ENCODE data around the gene CPLANE1. TPM values are rescaled to one million over a fixed set of nuclear protein-coding genes. Genes with fewer than 3 reads are reported as not detected.
"Not testable (repeated sequence)": the region's sequence is repeated elsewhere in the genome, so short reads cannot be mapped to it uniquely, and the experiment has no call there.

Gene CPLANE1
- 2.5 TPM for polyA plus RNA-seq

DNA sequence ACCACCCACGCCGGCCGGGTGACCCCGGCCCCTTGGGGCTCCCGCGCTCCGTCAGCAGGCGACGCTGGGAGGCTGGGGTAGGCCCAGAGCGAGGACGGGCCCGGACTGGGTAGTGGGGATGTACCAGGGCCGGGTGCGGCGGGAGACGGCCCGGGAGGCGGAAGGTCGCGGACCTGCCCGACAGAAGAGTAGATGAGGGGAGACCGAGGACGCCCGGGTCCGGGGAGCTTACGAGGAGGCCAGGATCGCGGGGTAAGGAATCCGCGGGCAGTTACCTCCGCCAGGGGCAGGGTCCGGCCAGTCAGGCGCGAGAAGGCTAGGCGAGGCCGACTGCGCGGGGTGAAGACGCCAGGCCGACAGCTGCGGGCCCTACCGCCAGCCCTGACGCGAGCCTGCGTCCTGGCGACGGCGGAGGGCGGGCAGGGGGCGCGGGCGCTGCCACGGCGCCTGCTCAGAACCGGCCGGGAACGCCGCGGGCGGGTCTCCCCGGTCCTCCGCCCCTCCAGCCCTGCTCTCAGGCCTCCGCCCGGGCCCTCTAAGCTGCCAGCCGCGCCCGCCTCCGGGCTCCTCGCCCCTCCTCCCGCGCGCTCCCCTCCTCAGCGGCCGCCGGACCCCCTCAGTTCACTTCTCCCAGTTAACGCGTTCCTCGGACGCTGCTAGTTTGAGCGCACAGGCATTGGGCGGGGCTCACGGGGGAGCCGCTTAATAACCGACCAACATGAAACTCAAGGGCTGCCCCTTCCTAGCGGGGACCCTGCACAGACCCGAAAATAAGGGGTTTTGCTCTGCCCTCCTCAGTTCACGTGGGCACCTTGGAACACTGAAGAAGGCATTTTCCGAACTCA is at the start of gene CPLANE1:
Gene CPLANE1 (minus strand): TSS at position 407 of the 845 bp plus-strand sequence. CDS start 1,678 bp downstream, outside the sequence.
- H3K9me3 Mint-ChIP-seq, result peaks cover 0 to under 1% (median 0%) of the 10 kb centered on the region in 3 donors
- H3K36me3 Mint-ChIP-seq, result peaks cover 2% of the 10 kb centered on the region
- H3K27me3 Mint-ChIP-seq, result no peaks in the 10 kb centered on the region
- peaks cover 5 to 10% (median 6%) of the 10 kb centered on the region in 3 donors for H3K4me1 Mint-ChIP-seq
- peak within 1 kb of the TSS; percentile 14 to 88 (median 42) for H3K27ac Mint-ChIP-seq
- peak within 1 kb of the TSS; percentile 86 to 97 (median 92) for H3K4me3 Mint-ChIP-seq

DNA sequence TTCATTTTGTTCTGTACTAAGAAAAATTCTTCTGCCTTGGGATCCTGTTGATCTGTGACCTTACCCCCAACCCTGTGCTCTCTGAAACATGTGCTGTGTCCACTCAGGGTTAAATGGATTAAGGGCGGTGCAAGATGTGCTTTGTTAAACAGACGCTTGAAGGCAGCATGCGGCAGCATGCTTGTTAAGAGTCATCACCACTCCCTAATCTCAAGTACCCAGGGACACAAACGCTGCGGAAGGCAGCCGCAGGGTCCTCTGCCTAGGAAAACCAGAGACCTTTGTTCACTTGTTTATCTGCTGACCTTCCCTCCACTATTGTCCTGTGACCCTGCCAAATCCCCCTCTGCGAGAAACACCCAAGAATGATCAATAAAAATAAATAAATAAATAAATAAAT is 47.1 kb upstream of the CPLANE1 start:
- not testable (repeated sequence) for H3K4me3 Mint-ChIP-seq, H3K27me3 Mint-ChIP-seq, H3K9me3 Mint-ChIP-seq, H3K27ac Mint-ChIP-seq, H3K4me1 Mint-ChIP-seq
- H3K36me3 Mint-ChIP-seq, result peaks cover 10% of the 10 kb centered on the region

DNA sequence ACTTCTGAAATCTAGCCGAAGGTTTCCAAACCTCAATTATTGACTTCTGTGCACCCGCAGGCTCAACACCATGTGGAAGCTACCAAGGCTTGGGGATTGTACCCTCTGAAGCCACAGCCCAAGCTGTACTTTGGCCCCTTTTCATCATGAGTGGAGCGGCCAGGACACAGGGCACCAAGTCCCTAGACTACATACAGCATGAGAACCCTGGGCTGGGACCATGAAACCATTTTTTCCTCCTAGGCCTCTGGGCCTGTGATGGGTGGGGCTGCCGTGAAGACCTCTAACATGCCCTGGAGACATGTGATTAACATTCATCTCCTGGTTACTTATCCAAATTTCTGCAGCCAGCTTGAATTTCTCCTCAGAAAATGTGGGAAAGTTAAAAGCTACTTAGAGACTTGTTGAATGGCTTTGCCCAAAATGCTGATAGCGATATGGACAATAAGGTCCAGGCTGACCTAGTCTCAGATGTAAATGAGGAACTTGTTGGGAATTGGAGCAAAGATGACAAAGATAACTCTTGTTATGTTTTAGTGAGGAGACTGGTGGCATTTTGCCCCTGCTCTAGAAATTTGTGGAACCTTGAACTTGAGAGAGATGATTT is 34.1 kb upstream of the CPLANE1 start:
- peaks cover 0 to 2% (median 0%) of the 10 kb centered on the region in 3 donors for H3K4me1 Mint-ChIP-seq
- peak overlapping the region in 1 of 3 donors; percentile 39 for H3K27ac Mint-ChIP-seq
- H3K9me3 Mint-ChIP-seq, result peaks cover 8 to 25% (median 16%) of the 10 kb centered on the region in 3 donors
- no peaks in the 10 kb centered on the region for H3K27me3 Mint-ChIP-seq
- no peak overlapping the region for H3K4me3 Mint-ChIP-seq
- peaks cover 11% of the 10 kb centered on the region for H3K36me3 Mint-ChIP-seq

DNA sequence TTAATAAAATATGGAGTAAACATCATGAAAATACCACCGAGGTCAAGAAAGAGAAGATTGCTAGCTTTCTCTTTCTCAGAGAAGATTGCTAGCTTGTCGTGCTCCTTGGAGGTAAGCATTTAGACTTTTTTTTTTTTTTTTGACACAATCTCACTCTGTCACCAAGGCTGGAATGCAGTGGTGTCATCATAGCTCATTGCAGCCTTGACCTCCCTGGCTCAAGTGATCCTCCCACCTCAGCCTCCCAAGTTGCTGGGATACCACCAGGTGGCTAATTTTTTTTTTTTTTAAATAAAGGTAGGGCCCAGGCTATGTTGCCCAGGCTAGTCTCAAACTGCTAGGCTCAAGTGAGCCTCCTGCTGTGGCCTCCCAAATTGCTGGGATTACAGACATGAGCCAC is 26.3 kb upstream of the CPLANE1 start:
- H3K27me3 Mint-ChIP-seq, result no peaks in the 10 kb centered on the region
- no peaks in the 10 kb centered on the region for H3K4me1 Mint-ChIP-seq

DNA sequence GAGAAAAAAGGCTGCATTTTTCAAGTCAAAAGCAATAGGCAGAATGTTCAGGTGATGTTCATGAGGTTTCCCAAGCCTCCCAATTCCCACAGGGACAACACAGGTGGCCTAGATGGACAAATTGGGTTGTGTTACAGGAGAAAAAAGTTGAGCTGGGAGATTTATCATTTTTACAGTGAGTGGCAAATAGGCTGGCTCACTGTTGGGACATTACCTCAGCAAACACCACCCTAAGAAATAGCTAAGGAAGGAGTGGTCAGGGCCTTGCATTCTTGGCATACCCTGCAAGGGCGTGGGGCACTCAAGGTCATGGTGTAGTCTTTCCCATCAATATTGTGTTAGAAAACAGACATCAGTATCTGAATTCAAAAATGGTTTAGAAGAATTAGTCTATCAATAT is 23.3 kb upstream of the CPLANE1 start:
- H3K36me3 Mint-ChIP-seq, result peaks cover 2% of the 10 kb centered on the region
- H3K9me3 Mint-ChIP-seq, result peaks cover 0 to 18% (median 2%) of the 10 kb centered on the region in 3 donors
- H3K27ac Mint-ChIP-seq, result no peak overlapping the region
- H3K27me3 Mint-ChIP-seq, result no peaks in the 10 kb centered on the region
- no peak overlapping the region for H3K4me3 Mint-ChIP-seq
- no peaks in the 10 kb centered on the region for H3K4me1 Mint-ChIP-seq

More for the DNA sequence above, 26.3 kb upstream of the CPLANE1 start:
- Mint-ChIP-seq H3K36me3 (peaks cover 5% of the 10 kb centered on the region), H3K9me3 (peaks cover 3 to 18% (median 3%) of the 10 kb centered on the region in 3 donors), H3K27ac (no peak overlapping the region), H3K4me3 (no peak overlapping the region)

DNA sequence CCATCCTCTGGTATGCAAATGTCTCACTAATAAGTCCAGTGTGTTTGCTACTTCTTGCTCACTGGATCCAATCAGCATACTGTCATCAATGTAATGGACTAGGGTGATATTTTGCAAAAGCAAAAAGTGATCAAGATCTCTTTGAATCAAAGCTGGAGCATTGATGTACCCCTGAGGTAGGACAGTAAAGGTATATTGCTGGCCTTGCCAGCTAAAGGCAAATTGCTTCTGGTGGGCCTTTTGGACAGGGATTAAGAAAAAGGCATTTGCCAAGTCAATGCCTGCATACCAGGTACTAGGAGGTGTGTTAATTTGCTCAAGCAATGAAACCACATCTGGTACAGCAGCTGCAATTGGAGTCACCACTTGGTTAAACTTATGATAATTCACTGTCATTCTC is 18.9 kb upstream of the CPLANE1 start:
- peaks cover 0 to 18% (median 2%) of the 10 kb centered on the region in 3 donors for H3K9me3 Mint-ChIP-seq
- H3K27me3 Mint-ChIP-seq, H3K4me3 Mint-ChIP-seq, H3K27ac Mint-ChIP-seq, H3K4me1 Mint-ChIP-seq, H3K36me3 Mint-ChIP-seq: not testable (repeated sequence)

DNA sequence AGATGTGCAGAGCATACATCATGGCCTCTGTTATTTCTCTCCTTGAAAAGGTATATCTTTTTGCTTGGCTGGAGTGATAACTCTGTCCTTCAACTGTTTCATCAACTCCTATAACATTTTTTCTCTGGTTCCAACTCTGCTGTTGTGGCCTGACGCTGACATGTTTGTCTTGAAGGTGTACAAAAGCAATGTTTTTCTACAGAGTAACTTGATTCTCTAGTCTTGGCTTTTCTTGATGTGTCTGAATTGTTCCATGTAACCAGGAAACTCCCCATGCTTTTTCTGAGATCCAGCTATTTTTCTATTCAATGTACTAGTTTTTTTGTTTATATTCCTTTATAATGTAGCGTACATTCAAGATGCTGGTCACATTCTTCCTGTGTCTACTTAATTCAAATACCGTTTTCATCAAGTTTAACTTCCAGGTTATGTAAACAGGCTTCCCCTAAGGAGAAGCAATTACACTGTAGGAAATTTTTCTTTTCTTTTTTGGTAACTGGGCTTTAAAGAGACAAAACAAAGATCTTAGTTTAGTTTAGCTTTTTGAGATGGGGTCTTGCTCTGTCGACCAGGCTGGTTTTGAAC is 6.7 kb upstream of the CPLANE1 start:
- peaks cover 5% of the 10 kb centered on the region for H3K36me3 Mint-ChIP-seq
- H3K4me1 Mint-ChIP-seq, result peaks cover 0 to 6% (median 0%) of the 10 kb centered on the region in 3 donors
- no peak overlapping the region for H3K4me3 Mint-ChIP-seq
- H3K27ac Mint-ChIP-seq, result peak overlapping the region in 1 of 3 donors; percentile 10
- no peaks in the 10 kb centered on the region for H3K27me3 Mint-ChIP-seq
- peaks cover 0 to 9% (median 7%) of the 10 kb centered on the region in 3 donors for H3K9me3 Mint-ChIP-seq

DNA sequence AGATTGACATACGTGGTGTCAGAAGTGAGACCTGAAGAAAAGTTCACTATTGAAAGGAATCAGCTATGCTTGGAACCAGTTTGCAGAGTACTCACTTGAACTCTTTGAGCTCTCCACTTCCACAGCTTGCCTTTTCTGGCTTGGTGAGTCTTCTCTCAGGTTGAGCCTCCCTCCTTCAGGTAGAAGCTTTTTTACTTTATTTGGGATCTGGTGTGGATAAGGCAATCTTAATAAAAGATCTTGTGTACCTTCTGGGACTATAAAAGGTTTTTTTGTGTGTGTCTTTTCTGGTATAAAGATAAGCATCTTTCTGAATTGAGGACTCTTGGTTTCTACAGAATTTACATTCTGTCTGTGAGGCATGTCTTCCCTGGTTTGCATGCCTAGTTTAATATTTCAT is 5.4 kb upstream of the CPLANE1 start:
- Mint-ChIP-seq H3K9me3 (peaks cover 0 to 7% (median 4%) of the 10 kb centered on the region in 3 donors), H3K36me3 (peaks cover 5% of the 10 kb centered on the region), H3K27ac (no peak overlapping the region), H3K4me3 (no peak overlapping the region), H3K4me1 (peaks cover 3 to 10% (median 5%) of the 10 kb centered on the region in 3 donors), H3K27me3 (no peaks in the 10 kb centered on the region)

DNA sequence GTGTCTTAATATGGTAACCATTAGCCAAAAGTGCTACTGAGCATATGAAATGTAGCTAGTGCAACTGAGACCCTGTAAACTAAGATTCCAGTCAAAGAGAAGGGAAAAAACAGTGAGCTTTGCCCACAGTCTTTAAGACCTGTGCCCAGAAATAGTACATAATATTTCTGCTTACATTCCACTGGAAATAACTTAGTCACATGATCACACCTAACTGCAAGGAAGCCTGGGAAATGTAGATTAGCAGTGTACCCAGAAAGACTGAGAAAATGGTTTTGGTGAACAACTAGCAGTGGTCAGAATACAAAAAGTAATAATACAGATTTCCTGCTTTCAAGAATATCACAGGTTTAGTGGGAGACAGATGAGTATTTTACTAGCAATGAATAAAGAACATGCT is 2.5 kb upstream of the CPLANE1 start:
- Mint-ChIP-seq H3K36me3 (peaks cover 5% of the 10 kb centered on the region), H3K4me1 (peaks cover 5 to 10% (median 6%) of the 10 kb centered on the region in 3 donors), H3K4me3 (peak overlapping the region in 1 of 4 donors; percentile 88), H3K9me3 (peaks cover 0 to 7% (median 0%) of the 10 kb centered on the region in 3 donors), H3K27ac (peak overlapping the region in 1 of 3 donors; percentile 31), H3K27me3 (no peaks in the 10 kb centered on the region)

DNA sequence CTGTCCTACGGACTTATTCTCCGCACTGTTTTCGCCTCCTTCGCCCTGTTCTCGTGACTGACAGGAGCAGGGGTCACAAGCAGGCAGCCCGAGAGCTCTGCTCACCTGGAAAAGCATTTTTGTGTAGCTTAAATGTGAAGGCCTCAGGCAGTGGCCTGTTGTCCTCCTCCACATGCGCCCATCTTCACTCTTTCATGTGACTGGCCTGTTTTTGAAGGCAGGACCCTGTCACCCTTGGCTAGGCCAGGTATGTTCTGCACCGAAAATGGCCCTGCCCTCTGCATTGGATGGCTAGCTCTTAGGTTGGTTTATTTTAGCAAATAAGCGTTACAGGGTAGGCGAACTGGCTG is 614 bp upstream of the CPLANE1 start:
- H3K36me3 Mint-ChIP-seq, result peaks cover 2% of the 10 kb centered on the region
- H3K4me3 Mint-ChIP-seq, result peak overlapping the region; percentile 86 to 97 (median 92)
- peaks cover 0 to 7% (median 0%) of the 10 kb centered on the region in 3 donors for H3K9me3 Mint-ChIP-seq
- H3K4me1 Mint-ChIP-seq, result peaks cover 5 to 10% (median 6%) of the 10 kb centered on the region in 3 donors
- peak overlapping the region in 2 of 3 donors; percentile 12 to 14 for H3K27ac Mint-ChIP-seq
- H3K27me3 Mint-ChIP-seq, result no peaks in the 10 kb centered on the region

DNA sequence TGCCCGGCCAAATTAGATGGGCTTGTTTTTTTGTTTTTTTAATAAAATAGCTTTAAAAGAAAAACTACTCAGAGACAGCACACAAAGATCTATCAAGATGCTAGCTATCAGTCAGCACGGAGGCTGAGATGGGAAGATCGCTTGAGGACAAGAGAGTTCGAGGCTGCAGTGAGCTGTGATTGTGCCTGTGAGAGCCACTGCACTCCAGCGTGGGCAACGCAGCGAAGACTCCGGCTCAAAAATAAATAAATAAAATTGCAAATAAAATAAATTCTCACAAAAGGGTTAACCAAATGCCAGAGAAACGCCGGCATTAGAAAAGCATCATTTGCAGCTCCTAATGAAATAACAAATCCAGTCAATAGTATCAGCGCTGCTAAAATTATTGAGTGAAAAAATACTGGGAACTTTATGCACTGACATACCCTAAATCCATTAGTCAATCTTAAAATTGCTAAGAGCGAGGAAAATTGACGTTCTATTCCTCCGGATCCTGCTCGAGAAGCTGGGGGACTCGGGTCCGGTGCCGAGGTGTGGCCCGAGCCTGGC is 681 bp downstream of the CPLANE1 start:
- Mint-ChIP-seq H3K27ac (peak overlapping the region in 2 of 3 donors; percentile 42 to 88), H3K9me3 (no peaks in the 10 kb centered on the region), H3K36me3 (peaks cover 2% of the 10 kb centered on the region), H3K27me3 (no peaks in the 10 kb centered on the region), H3K4me3 (peak overlapping the region; percentile 86 to 93 (median 90)), H3K4me1 (peaks cover 5 to 10% (median 6%) of the 10 kb centered on the region in 3 donors)

DNA sequence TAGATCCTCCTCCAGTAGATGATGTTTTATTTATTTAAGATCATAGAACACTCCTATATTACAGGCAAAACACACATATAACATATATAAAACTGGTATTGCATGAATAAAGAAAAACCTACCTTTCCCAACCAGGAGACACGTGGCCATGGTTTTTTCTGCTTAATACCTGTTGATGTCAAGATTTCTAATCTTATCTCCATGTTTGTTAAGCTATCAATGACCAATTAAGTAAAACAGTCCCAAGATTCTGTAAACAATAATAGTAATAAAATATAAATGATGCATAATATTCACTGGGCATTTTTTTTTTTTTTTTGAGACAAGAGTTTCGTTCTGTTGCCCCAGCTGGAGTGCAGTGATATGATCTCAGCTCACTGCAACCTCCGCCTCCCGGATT is 1.7 kb downstream of the CPLANE1 start:
- Mint-ChIP-seq H3K36me3 (no peaks in the 10 kb centered on the region), H3K27ac (no peak overlapping the region), H3K27me3 (no peaks in the 10 kb centered on the region), H3K4me1 (peaks cover 5 to 10% (median 6%) of the 10 kb centered on the region in 3 donors), H3K4me3 (peak overlapping the region in 1 of 4 donors; percentile 61), H3K9me3 (no peaks in the 10 kb centered on the region)

DNA sequence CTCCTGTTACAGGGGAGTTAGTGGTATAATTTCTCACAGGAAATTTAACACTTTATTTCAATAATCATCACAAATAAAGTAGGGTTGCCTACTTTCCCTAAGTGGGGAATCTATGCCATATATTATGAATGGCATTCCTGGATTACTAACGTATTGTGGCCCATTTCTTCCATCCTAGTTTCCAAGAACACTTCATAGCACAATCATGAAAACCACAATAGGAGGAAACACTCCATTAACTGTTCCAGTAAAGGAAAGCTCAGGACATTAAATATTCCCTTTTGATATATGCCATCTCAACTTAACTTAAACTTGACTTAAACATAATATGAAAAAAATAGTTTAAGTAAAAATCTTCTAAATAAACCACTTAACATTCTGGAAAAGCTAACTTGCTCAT is 2.1 kb downstream of the CPLANE1 start:
- Mint-ChIP-seq H3K27ac (no peak overlapping the region), H3K36me3 (no peaks in the 10 kb centered on the region), H3K4me1 (peaks cover 5 to 10% (median 6%) of the 10 kb centered on the region in 3 donors), H3K9me3 (no peaks in the 10 kb centered on the region), H3K27me3 (no peaks in the 10 kb centered on the region), H3K4me3 (peak overlapping the region in 1 of 4 donors; percentile 61)

DNA sequence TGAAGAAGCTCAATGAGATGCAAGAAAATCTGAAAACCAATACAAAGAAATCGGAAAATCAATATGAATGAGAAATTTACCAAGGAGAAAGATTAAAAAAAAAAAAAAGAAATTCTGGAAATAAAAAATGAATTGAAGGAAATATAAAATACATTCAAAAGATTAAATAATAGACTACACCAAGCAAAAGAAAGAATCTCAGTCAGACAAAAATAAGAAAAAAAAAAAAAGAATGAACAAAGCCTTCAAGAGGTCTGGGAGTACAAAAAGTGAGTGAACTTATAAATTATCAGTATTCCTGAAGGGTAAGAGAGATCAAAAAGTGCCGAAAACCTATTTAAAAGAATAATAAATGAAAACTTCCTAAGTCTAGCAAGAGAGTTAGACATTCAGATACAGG is 14.9 kb downstream of the CPLANE1 start:
- no peak overlapping the region for H3K27ac Mint-ChIP-seq
- no peaks in the 10 kb centered on the region for H3K4me1 Mint-ChIP-seq
- peaks cover 0 to 14% (median 11%) of the 10 kb centered on the region in 3 donors for H3K9me3 Mint-ChIP-seq
- no peak overlapping the region for H3K4me3 Mint-ChIP-seq
- peaks cover 20% of the 10 kb centered on the region for H3K36me3 Mint-ChIP-seq
- no peaks in the 10 kb centered on the region for H3K27me3 Mint-ChIP-seq

DNA sequence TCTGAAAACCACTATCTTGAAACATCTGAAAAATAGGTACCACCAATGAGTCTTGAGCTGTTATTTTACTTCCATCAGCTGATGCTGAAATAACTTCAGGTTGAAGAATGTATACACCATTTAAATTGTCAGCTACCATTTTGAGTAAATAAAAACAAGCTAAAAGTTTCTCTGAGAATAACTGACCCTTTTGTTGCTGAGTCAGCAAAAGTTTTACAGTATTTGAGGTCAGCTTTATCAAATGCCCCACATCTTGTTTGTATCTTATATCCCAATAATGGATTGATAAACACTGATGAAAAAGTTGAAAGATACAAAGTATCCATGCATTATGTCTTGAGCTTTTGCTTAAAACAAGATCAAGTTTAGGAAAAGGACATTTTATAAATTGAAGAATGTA is 22.8 kb downstream of the CPLANE1 start:
- H3K36me3 Mint-ChIP-seq, result peaks cover 12% of the 10 kb centered on the region
- H3K27me3 Mint-ChIP-seq, result no peaks in the 10 kb centered on the region
- H3K27ac Mint-ChIP-seq, result no peak overlapping the region
- H3K4me1 Mint-ChIP-seq, result no peaks in the 10 kb centered on the region
- no peak overlapping the region for H3K4me3 Mint-ChIP-seq
- H3K9me3 Mint-ChIP-seq, result no peaks in the 10 kb centered on the region
